ENCODE measurements around the gene BPIFA3. TPM values are rescaled to one million over a fixed set of nuclear protein-coding genes. Genes with fewer than 3 reads are reported as not detected.

Gene BPIFA3
- polyA plus RNA-seq, 3 donors = not detected

DNA sequence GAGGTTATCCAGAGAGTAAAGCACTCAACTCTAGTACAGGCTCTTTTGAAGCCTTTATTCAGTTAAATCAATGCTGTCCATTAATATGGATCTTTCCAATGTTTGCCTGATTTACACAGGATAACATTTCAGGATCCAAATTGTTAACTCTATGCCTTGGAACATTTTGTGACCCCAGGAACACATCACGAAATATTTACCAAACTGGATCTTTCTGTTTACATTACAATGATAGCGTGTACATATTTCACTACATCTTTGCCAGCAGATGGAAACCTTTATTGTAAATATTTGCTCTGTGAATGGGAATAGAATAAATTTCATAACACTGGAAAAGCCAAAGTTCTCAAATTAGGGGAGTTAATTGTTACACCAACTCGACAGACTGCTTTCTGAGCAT is 25.7 kb upstream of the BPIFA3 start:
- Histone ChIP-seq H4K20me1 (ENCODE audit: insufficient read depth, low read length) (no peaks in the 10 kb centered on the region), H3K4me1 (ENCODE audit: control insufficient read depth in 1 of 2, insufficient read depth in 2 of 2, low read length in 2 of 2) (no peaks in the 10 kb centered on the region), H2AFZ (ENCODE audit: insufficient read depth, low read depth, low read length, poor library complexity, severe bottlenecking) (no peak overlapping the region), H3K9me3 (replicated peaks in 1 of 2; ENCODE audit: control insufficient read depth in 1 of 2, insufficient read depth in 1 of 2, low read length in 2 of 2) (no peaks in the 10 kb centered on the region), H3K27me3 (ENCODE audit: control insufficient read depth in 2 of 2, insufficient read depth in 2 of 2, low read length in 2 of 2) (no peaks in the 10 kb centered on the region), H3K27ac (ENCODE audit: low read depth in 1 of 2, low read length in 2 of 2) (no peak overlapping the region), H3K36me3 (replicated peaks in 1 of 2; ENCODE audit: control insufficient read depth in 1 of 2, insufficient read depth in 2 of 2, low read length in 2 of 2) (no peaks in the 10 kb centered on the region), H3K79me2 (ENCODE audit: insufficient read depth, low read length) (no peaks in the 10 kb centered on the region), H3K4me3 (replicated peaks in 1 of 3; ENCODE audit: low read depth in 2 of 3, low read length in 3 of 3) (no peak overlapping the region), H3K4me2 (replicated peaks; ENCODE audit: extremely low read depth, low read length, poor library complexity, severe bottlenecking) (no peak overlapping the region), H3K9ac (ENCODE audit: insufficient read depth, low read length, poor library complexity, severe bottlenecking) (no peak overlapping the region)
- Mint-ChIP-seq H3K36me3 (no peaks in the 10 kb centered on the region), H3K27ac (no peak overlapping the region), H3K4me1 (no peaks in the 10 kb centered on the region), H3K4me3 (no peak overlapping the region), H3K27me3 (ENCODE audit: low read depth in 3 of 3) (peaks cover 3 to 5% (median 3%) of the 10 kb centered on the region in 3 donors), H3K9me3 (peaks cover 0 to 1% (median 0%) of the 10 kb centered on the region in 7 donors)
- intact Hi-C loops (cut with micrococcal nuclease) = no loop called here
- no peak for TF ChIP-seq CTCF (IDR thresholded peaks at IDR 0.05)
- WGBS (ENCODE audit: insufficient coverage) = 63% methylated on average over 1 of the region's 3 CpGs
- no peak for DNase-seq

DNA sequence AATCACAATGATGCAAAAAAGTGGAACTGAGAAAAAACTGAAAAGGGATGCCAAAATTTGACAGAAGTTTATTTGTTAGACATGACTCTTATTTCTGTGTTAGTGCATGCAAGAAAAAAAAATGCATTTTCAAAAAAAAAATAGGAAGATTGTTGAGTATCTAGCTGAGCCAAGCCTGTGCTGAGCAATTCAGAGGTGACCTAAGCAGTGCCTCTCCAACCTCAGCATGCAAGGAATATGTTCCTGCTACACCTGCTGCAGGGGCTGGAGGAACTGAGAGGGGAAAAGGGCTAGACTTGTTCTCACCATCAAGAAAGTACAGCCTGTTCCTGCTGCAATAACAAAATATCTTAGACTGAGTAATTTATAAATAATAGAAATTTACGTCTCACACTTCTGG is 25.2 kb upstream of the BPIFA3 start:
- no peaks in the 10 kb centered on the region for H3K4me1 Mint-ChIP-seq
- no peak for TF ChIP-seq CTCF (IDR thresholded peaks at IDR 0.05)
- no peak overlapping the region for H3K4me3 ChIP-seq (replicated peaks in 1 of 3; ENCODE audit: low read depth in 2 of 3, low read length in 3 of 3)
- no peaks in the 10 kb centered on the region for H3K9me3 ChIP-seq (replicated peaks in 1 of 2; ENCODE audit: control insufficient read depth in 1 of 2, insufficient read depth in 1 of 2, low read length in 2 of 2)
- H3K79me2 ChIP-seq (ENCODE audit: insufficient read depth, low read length) = no peaks in the 10 kb centered on the region
- peaks cover 0 to 1% (median 0%) of the 10 kb centered on the region in 7 donors for H3K9me3 Mint-ChIP-seq
- no peak overlapping the region for H3K4me2 ChIP-seq (replicated peaks; ENCODE audit: extremely low read depth, low read length, poor library complexity, severe bottlenecking)
- no CpG with 5 or more reads among the region's 1 CpG for WGBS (ENCODE audit: insufficient coverage)
- H3K9ac ChIP-seq (ENCODE audit: insufficient read depth, low read length, poor library complexity, severe bottlenecking) = no peak overlapping the region
- no peak overlapping the region for H3K4me3 Mint-ChIP-seq
- H3K4me1 ChIP-seq (ENCODE audit: control insufficient read depth in 1 of 2, insufficient read depth in 2 of 2, low read length in 2 of 2) = no peaks in the 10 kb centered on the region
- no peaks in the 10 kb centered on the region for H4K20me1 ChIP-seq (ENCODE audit: insufficient read depth, low read length)
- H3K27me3 Mint-ChIP-seq (ENCODE audit: low read depth in 3 of 3) = peaks cover 3 to 5% (median 5%) of the 10 kb centered on the region in 3 donors
- no peak for DNase-seq
- H2AFZ ChIP-seq (ENCODE audit: insufficient read depth, low read depth, low read length, poor library complexity, severe bottlenecking) = no peak overlapping the region
- H3K36me3 Mint-ChIP-seq = no peaks in the 10 kb centered on the region
- intact Hi-C loops (cut with micrococcal nuclease) = no loop called here
- H3K27me3 ChIP-seq (ENCODE audit: control insufficient read depth in 2 of 2, insufficient read depth in 2 of 2, low read length in 2 of 2) = no peaks in the 10 kb centered on the region
- H3K36me3 ChIP-seq (replicated peaks in 1 of 2; ENCODE audit: control insufficient read depth in 1 of 2, insufficient read depth in 2 of 2, low read length in 2 of 2) = no peaks in the 10 kb centered on the region
- H3K27ac Mint-ChIP-seq = no peak overlapping the region
- H3K27ac ChIP-seq (ENCODE audit: low read depth in 1 of 2, low read length in 2 of 2) = no peak overlapping the region
